Measurements from ENCODE around the gene MTMR12.

- TF ChIP-seq POLR2A (IDR thresholded peaks at IDR 0.05) (no peak), CTCF (IDR thresholded peaks at IDR 0.05) (no peak)
Measured at GRCh38 chr5:32317041-32317440, 4.3 kb upstream of the MTMR12 start.
